Activated CD8-positive, alpha-beta memory T cell treated with anti-CD3 and anti-CD28 coated beads, Interleukin-2, amount 50 U/mL, for 1 hour (primary cell): ENCODE data around the gene CUBN.

Source experiments
- DNase-seq: peaks from one replicate; pipeline ENCODE4 v3.0.0-alpha.2; 2020; ENCODE audit errors: extremely low read depth

CUBN gene

GRCh38 chr10:16991011-16991410 lies 138.6 kb downstream of the CUBN start:
- DNase-seq: no peak

- DNase-seq: no peak
These were observed 139.8 kb downstream of the CUBN start for GRCh38 chr10:16989826-16990293.

- no peak for DNase-seq
These were observed 140.7 kb downstream of the CUBN start for GRCh38 chr10:16988900-16989299.

GRCh38 chr10:16987976-16988610 lies 141.5 kb downstream of the CUBN start:
- no peak for DNase-seq

GRCh38 chr10:16987206-16987621 lies 142.4 kb downstream of the CUBN start:
- DNase-seq: no peak

- DNase-seq: no peak
These were observed 143.0 kb downstream of the CUBN start for GRCh38 chr10:16986406-16987205.

- DNase-seq: no peak
These were observed 143.6 kb downstream of the CUBN start for GRCh38 chr10:16986082-16986405.

GRCh38 chr10:16984242-16984641 lies 145.4 kb downstream of the CUBN start:
- DNase-seq: no peak

GRCh38 chr10:16976803-16977202 lies 152.8 kb downstream of the CUBN start:
- DNase-seq: no peak

GRCh38 chr10:16975188-16975587 lies 154.4 kb downstream of the CUBN start:
- no peak for DNase-seq

GRCh38 chr10:16968416-16969041 lies 161.1 kb downstream of the CUBN start:
- no peak for DNase-seq

- DNase-seq: no peak
These were observed 161.7 kb downstream of the CUBN start for GRCh38 chr10:16967866-16968415.

GRCh38 chr10:16966991-16967865 lies 162.4 kb downstream of the CUBN start:
- no peak for DNase-seq

GRCh38 chr10:16965740-16966447 lies 163.7 kb downstream of the CUBN start:
- DNase-seq: no peak

- DNase-seq: no peak
These were observed 164.3 kb downstream of the CUBN start for GRCh38 chr10:16965344-16965616.

GRCh38 chr10:16964576-16965343 lies 164.9 kb downstream of the CUBN start:
- no peak for DNase-seq

GRCh38 chr10:16960551-16960950 lies 169.1 kb downstream of the CUBN start:
- DNase-seq: no peak

- no peak for DNase-seq
These were observed 172.6 kb downstream of the CUBN start for GRCh38 chr10:16957038-16957437.

GRCh38 chr10:16954280-16955030 lies 175.2 kb downstream of the CUBN start:
- DNase-seq: no peak

GRCh38 chr10:16953270-16953669 lies 176.3 kb downstream of the CUBN start:
- DNase-seq: no peak
